Measurements from ENCODE around the gene RGL3. TPM values are rescaled to one million over a fixed set of nuclear protein-coding genes. Genes with fewer than 3 reads are reported as not detected.
A peak's percentile ranks its signal among the peaks of the same experiment; 100 is the strongest.
"Not testable (repeated sequence)": the region's sequence is repeated elsewhere in the genome, so short reads cannot be mapped to it uniquely, and the experiment has no call there.

RGL3 gene
- total RNA-seq, 1 experiment from 2014 or later = 2.0 TPM

DNA sequence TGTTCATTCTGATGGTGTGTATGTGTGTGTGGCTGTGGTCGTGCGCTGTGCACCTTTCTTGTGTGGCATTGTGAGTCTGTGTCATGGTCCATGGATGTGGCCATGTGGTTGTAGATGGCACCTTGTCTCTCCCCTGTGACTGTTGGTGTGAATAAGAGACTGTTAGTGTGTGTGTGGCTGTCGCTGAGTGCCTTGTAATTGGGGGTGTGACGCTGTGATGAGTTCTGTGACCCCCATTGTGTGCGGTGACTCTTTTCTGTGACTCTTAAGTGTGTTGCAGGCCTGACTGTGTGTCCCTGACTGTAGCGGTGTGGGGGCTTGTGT is 63.1 kb downstream of the RGL3 start:
- no peak for DNase-seq (ENCODE audit: low read depth, low spot score)
- in situ Hi-C loops (cut with HindIII; ENCODE audit: low pct_unique_long_range_greater_than_20kb, low sequenced_read_pairs) = no loop called here

GRCh38 chr19:11355160-11356073 is 63.7 kb downstream of the RGL3 start, which contains the start of gene PLPPR2:
Gene PLPPR2, plus strand, starts transcription at chr19:11355432. Its CDS starts 2,242 bp downstream, at chr19:11357674.
- DNase-seq (ENCODE audit: low read depth, low spot score) = peak; percentile 91
- in situ Hi-C loops (cut with HindIII; ENCODE audit: low pct_unique_long_range_greater_than_20kb, low sequenced_read_pairs) = no loop called here

DNA sequence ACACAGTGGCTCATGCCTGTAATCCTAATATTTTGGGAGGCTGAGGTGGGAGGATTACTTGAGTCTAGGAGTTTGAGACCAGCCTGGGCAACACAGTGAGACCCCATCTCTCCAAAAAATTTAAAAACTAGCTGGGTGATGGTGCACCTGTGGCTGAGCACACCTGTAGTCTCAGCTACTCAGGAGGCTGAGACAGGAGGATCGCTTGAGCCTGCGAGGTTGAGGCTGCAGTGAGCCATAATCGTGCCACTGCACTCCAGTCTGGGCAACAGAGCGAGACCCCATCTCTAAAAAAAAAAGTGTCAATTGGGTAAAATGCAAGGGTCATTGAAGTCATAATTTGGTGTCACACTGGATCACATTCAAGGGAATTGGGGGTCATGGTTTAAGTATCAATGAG is 65.0 kb downstream of the RGL3 start:
- DNase-seq (ENCODE audit: low read depth, low spot score); in situ Hi-C loops (cut with HindIII; ENCODE audit: low pct_unique_long_range_greater_than_20kb, low sequenced_read_pairs): not testable (repeated sequence)

- in situ Hi-C loops (cut with HindIII; ENCODE audit: low pct_unique_long_range_greater_than_20kb, low sequenced_read_pairs) = no loop called here
- DNase-seq (ENCODE audit: low read depth, low spot score) = no peak
Measured at GRCh38 chr19:11349171-11349570, 69.9 kb downstream of the RGL3 start.

DNA sequence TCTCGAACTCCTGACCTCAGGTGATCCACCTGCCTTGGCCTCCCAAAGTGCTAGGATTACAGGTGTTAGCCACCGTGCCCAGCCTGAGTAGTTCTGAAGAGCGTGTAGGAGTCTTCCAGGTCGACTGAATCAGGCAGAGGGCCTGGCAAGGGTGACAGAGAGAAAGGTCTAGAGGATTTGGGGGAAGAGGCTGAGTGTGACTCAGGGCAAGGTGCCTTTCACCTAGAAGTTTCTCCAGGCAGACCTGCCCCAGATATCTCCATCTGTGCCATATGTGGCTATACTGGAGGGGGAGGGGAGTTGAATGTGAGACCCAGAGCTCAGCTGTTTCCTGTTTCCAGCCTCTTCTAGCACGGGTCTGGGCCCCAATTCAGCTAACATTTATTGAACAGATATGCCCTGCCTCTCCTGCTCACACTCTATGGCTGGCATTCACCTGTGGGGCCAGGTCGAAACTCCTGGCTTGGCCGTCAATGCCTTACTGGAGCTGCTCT is 71.5 kb downstream of the RGL3 start:
- in situ Hi-C loops (cut with HindIII; ENCODE audit: low pct_unique_long_range_greater_than_20kb, low sequenced_read_pairs) = no loop called here
- no peak for DNase-seq (ENCODE audit: low read depth, low spot score)

DNA sequence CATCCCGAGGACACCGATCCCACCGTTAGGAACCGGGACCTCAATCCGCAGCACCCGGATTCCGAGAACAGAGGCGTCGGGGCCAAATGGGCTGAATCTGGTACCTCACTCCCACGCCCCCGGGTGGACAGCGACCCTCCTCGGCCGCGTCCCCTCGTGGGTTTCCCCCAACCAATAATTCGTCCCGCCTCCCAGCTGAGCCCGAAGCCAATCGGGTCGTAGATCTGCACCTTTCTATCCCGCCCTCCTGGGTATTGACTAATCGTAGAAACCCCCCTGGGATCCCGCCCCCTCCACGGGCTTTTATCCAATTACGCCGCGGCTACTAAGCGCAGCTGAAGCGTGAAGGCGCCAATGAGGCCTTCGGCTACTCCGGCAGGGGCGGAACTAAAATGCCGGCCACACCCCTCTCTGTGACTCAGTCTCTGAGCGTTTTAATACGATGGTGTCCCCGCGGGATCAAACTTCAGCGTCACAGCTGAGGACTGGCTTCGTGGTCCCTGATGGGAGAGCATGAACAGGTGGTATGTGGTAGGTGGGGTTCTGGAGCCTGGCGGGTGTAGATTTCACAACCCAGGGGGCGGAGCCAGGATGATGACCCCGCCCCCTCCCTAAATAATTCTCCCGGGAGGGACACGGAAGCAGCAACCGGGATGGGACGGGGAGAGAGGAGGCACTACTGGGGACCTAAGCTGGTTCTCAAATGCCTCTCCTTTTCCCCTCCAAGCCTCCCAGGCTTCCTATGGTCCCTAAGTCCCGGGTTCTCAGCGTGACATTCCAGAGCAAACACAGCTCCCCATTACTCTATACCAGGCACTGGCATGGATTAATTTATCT is 72.8 kb downstream of the RGL3 start, which contains the start of the genes CCDC159 and TMEM205:
CCDC159 (plus strand) TSS at position 416 of the 837 bp plus-strand sequence; CDS start at position 504, 88 bp downstream.
TMEM205 (minus strand) TSS at position 165 of the 837 bp plus-strand sequence. CDS start 649 bp downstream, outside the sequence.
- peak; percentile 97 for DNase-seq (ENCODE audit: low read depth, low spot score)
- in situ Hi-C loops (cut with HindIII; ENCODE audit: low pct_unique_long_range_greater_than_20kb, low sequenced_read_pairs) = no loop called here

GRCh38 chr19:11345122-11345803 is 73.9 kb downstream of the RGL3 start:
- in situ Hi-C loops (cut with HindIII; ENCODE audit: low pct_unique_long_range_greater_than_20kb, low sequenced_read_pairs) = no loop called here
- DNase-seq (ENCODE audit: low read depth, low spot score) = no peak

Small RNA genes within 50 kb of the gene (small RNA-seq; reads per million reads assigned to genes)
- 0 reads per million in 2 experiments for gene RF00019

Other genes starting within 250 kb of the RGL3 start
- 10.7 and 10.9 TPM in 2 replicates for gene KANK2, start 221.8 kb downstream of the RGL3 start, total RNA-seq (2014; rRNA removed; shearing (Covaris generic))
- gene ANGPTL8, start 179.7 kb downstream of the RGL3 start, total RNA-seq (2014; rRNA removed; shearing (Covaris generic)) = not detected in 2 replicates
- gene DOCK6, start 156.8 kb downstream of the RGL3 start, total RNA-seq (2014; rRNA removed; shearing (Covaris generic)) = 3.5 and 3.9 TPM in 2 replicates
- gene TSPAN16, start 123.2 kb downstream of the RGL3 start, total RNA-seq (2014; rRNA removed; shearing (Covaris generic)) = not detected in 2 replicates
- 7.6 and 9.3 TPM in 2 replicates for gene RAB3D, start 79.7 kb downstream of the RGL3 start, total RNA-seq (2014; rRNA removed; shearing (Covaris generic))
- gene TMEM205, start 73.0 kb downstream of the RGL3 start, total RNA-seq (2014; rRNA removed; shearing (Covaris generic)) = 79.4 and 87.3 TPM in 2 replicates
- gene CCDC159, start 72.8 kb downstream of the RGL3 start, total RNA-seq (2014; rRNA removed; shearing (Covaris generic)) = 1.5 and 1.7 TPM in 2 replicates
- gene PLPPR2, start 63.9 kb downstream of the RGL3 start, total RNA-seq (2014; rRNA removed; shearing (Covaris generic)) = 4.9 and 7.6 TPM in 2 replicates
- 1.0 and 2.4 TPM in 2 replicates for gene SWSAP1, start 44.6 kb downstream of the RGL3 start, total RNA-seq (2014; rRNA removed; shearing (Covaris generic))
- gene EPOR, start 35.0 kb downstream of the RGL3 start, total RNA-seq (2014; rRNA removed; shearing (Covaris generic)) = 8.0 and 9.2 TPM in 2 replicates
- gene ODAD3, start 15.8 kb upstream of the RGL3 start, total RNA-seq (2014; rRNA removed; shearing (Covaris generic)) = 0.08 TPM in 1 of 2 replicates, not detected in the other
- gene PRKCSH, start 16.3 kb upstream of the RGL3 start, total RNA-seq (2014; rRNA removed; shearing (Covaris generic)) = 93.9 and 122 TPM in 2 replicates
- gene ELAVL3, start 61.7 kb upstream of the RGL3 start, total RNA-seq (2014; rRNA removed; shearing (Covaris generic)) = not detected in 2 replicates
- 1.6 and 5.6 TPM in 2 replicates for gene ZNF653, start 86.5 kb upstream of the RGL3 start, total RNA-seq (2014; rRNA removed; shearing (Covaris generic))
- gene ECSIT, start 109.8 kb upstream of the RGL3 start, total RNA-seq (2014; rRNA removed; shearing (Covaris generic)) = 47.8 and 56.9 TPM in 2 replicates
- not detected in 2 replicates for gene CNN1, start 119.5 kb upstream of the RGL3 start, total RNA-seq (2014; rRNA removed; shearing (Covaris generic))
- 34.5 and 44.1 TPM in 2 replicates for gene ELOF1, start 139.9 kb upstream of the RGL3 start, total RNA-seq (2014; rRNA removed; shearing (Covaris generic))
- 64.7 and 68.3 TPM in 2 replicates for gene ACP5, start 158.3 kb upstream of the RGL3 start, total RNA-seq (2014; rRNA removed; shearing (Covaris generic))
- 12.6 and 13.2 TPM in 2 replicates for gene ZNF627, start 178.2 kb upstream of the RGL3 start, total RNA-seq (2014; rRNA removed; shearing (Covaris generic))

All from SK-MEL-5 (cell line).